Caco-2 (cell line): Measurements from ENCODE around the gene ABLIM2. TPM values are rescaled to one million over a fixed set of nuclear protein-coding genes. Genes with fewer than 3 reads are reported as not detected.

Source experiments
- BruUV-seq: library from RNA; stranded (reverse); fragments of 400-500 nt; replicated peaks from 2 replicates; lab custom pipeline; 2021; lab: Mats Ljungman, UMichigan
- CTCF ChIA-PET: fragments of 300-600 bp; sonication (Branson Sonifier 250); formaldehyde crosslinking; loops from one replicate; lab custom pipeline; 2022; ENCODE audit warnings: antibody characterized with exemption; lab: Charles Lee
- POLR2A ChIA-PET: fragments of 300-600 bp; sonication (Branson Sonifier 250); formaldehyde crosslinking; loops from one replicate; lab custom pipeline; 2022; ENCODE audit warnings: antibody characterized with exemption; lab: Charles Lee
- DNase-seq, 2 experiments: peaks; one replicate each; pipeline versions ENCODE4 v3.0.0 to v3.0.0-alpha.2; 2020 to 2022
- H3K27me3 ChIP-seq: replicated peaks from 2 replicates; pipeline ENCODE4 v1.6.0; 2011; ENCODE audit warnings: low read length; ENCODE audit not compliant: control insufficient read depth, insufficient read depth
- H3K36me3 ChIP-seq: 2 replicates; pipeline ENCODE4 v1.5.1; 2011; ENCODE audit warnings: low read length; ENCODE audit not compliant: control insufficient read depth, insufficient read depth
- H3K4me1 ChIP-seq: fragments of 250-450 bp; sonication (Bioruptor Pico); 2 replicates; pipeline ENCODE4 v1.5.1; 2020; ENCODE audit warnings: mild to moderate bottlenecking
- H3K4me3 ChIP-seq: 2 replicates; pipeline ENCODE4 v1.5.1; 2011; ENCODE audit warnings: low read depth, mild to moderate bottlenecking, control low read depth, low read length
- H3K9me3 ChIP-seq: fragments of 250-450 bp; sonication (Bioruptor Pico); 2 replicates; pipeline ENCODE4 v1.5.1; 2020; ENCODE audit warnings: mild to moderate bottlenecking, moderate library complexity
- H3K27ac Mint-ChIP-seq: one replicate; pipeline ENCODE4 v1.8.0; 2022; ENCODE audit warnings: mixed read lengths; ENCODE audit not compliant: unreplicated experiment
- H3K27me3 Mint-ChIP-seq: one replicate; pipeline ENCODE4 v1.8.0; 2022; ENCODE audit warnings: mixed read lengths; ENCODE audit not compliant: insufficient read depth, unreplicated experiment
- H3K36me3 Mint-ChIP-seq: one replicate; pipeline ENCODE4 v1.8.0; 2022; ENCODE audit warnings: mild to moderate bottlenecking, mixed read lengths; ENCODE audit not compliant: insufficient read depth, unreplicated experiment
- H3K4me1 Mint-ChIP-seq: one replicate; pipeline ENCODE4 v1.8.0; 2022; ENCODE audit warnings: low read depth, mixed read lengths; ENCODE audit not compliant: unreplicated experiment
- H3K4me3 Mint-ChIP-seq: one replicate; pipeline ENCODE4 v1.8.0; 2022; ENCODE audit warnings: mild to moderate bottlenecking, moderate library complexity, mixed read lengths; ENCODE audit not compliant: unreplicated experiment
- H3K9me3 Mint-ChIP-seq: one replicate; pipeline ENCODE4 v1.8.0; 2022; ENCODE audit warnings: mixed read lengths; ENCODE audit not compliant: unreplicated experiment
- CTCF ChIP-seq, 2 experiments: fragments of 200-600 bp in 1 of 2; IDR thresholded peaks; 1 replicate in 1 of 2; 2 replicates in 1 of 2; pipeline versions ENCODE4 v1.5.1 to v1.8.0; 2011 to 2022; ENCODE audit warnings: antibody characterized with exemption in 1 of 2, control low read depth in 1 of 2, inconsistent platforms in 1 of 2, low read depth in 1 of 2, low read length in 1 of 2, mild to moderate bottlenecking in 1 of 2, moderate library complexity in 1 of 2; ENCODE audit not compliant: insufficient read depth in 1 of 2, severe bottlenecking in 1 of 2, unreplicated experiment in 1 of 2
- intact Hi-C: fragments of 100-400 bp; cut with micrococcal nuclease; formaldehyde crosslinking; loops from one replicate; pipeline ENCODE4 v1.10.0; 2022; ENCODE audit not compliant: unreplicated experiment
- total RNA-seq: library from RNA; stranded (reverse); gene quantifications from 2 replicates; pipeline ENCODE4 v1.2.3, GENCODE V29; 2022

ABLIM2 gene
- total RNA-seq, 1 experiment from 2014 or later: 0.23 TPM

GRCh38 chr4:8113611-8114377 is 44.8 kb downstream of the ABLIM2 start:
- H3K9me3 Mint-ChIP-seq: peaks cover 8% of the 10 kb centered on the region
- Histone ChIP-seq H3K36me3 (no peaks in the 10 kb centered on the region), H3K4me1 (peaks cover 7% of the 10 kb centered on the region), H3K27me3 (no peaks in the 10 kb centered on the region), H3K4me3 (no peak overlapping the region), H3K9me3 (no peaks in the 10 kb centered on the region)
- intact Hi-C loops: no loop called here
- no peak overlapping the region for H3K4me3 Mint-ChIP-seq
- peaks cover 5% of the 10 kb centered on the region for H3K27me3 Mint-ChIP-seq
- ChIA-PET CTCF (no interaction called here), POLR2A (no interaction called here)
- no peak for DNase-seq
- peaks cover 7% of the 10 kb centered on the region for H3K4me1 Mint-ChIP-seq
- no peaks in the 10 kb centered on the region for H3K36me3 Mint-ChIP-seq
- no peak overlapping the region for H3K27ac Mint-ChIP-seq
- no peak for TF ChIP-seq CTCF (IDR thresholded peaks at IDR 0.05; ENCODE audit: insufficient read depth in 1 of 2, low read depth in 1 of 2, low read length in 1 of 2, severe bottlenecking in 1 of 2, unreplicated experiment in 1 of 2)
- no TSS peak for BruUV-seq

- no peaks in the 10 kb centered on the region for H3K36me3 Mint-ChIP-seq
- Histone ChIP-seq H3K36me3 (no peaks in the 10 kb centered on the region), H3K9me3 (no peaks in the 10 kb centered on the region), H3K4me3 (no peak overlapping the region), H3K4me1 (peaks cover 7% of the 10 kb centered on the region), H3K27me3 (no peaks in the 10 kb centered on the region)
- BruUV-seq: no TSS peak
- no peak for TF ChIP-seq CTCF (IDR thresholded peaks at IDR 0.05; ENCODE audit: insufficient read depth in 1 of 2, low read depth in 1 of 2, low read length in 1 of 2, severe bottlenecking in 1 of 2, unreplicated experiment in 1 of 2)
- peaks cover 5% of the 10 kb centered on the region for H3K27me3 Mint-ChIP-seq
- peaks cover 7% of the 10 kb centered on the region for H3K9me3 Mint-ChIP-seq
- no peak for DNase-seq
- CTCF ChIA-PET: interaction anchor here (0.6 kb wide), 1 partner anchor 22 kb away, joined by 3 read pairs; no protein-coding TSS in a partner anchor
- intact Hi-C loops: no loop called here
- peaks cover 7% of the 10 kb centered on the region for H3K4me1 Mint-ChIP-seq
- no peak overlapping the region for H3K27ac Mint-ChIP-seq
- POLR2A ChIA-PET: no interaction called here
- no peak overlapping the region for H3K4me3 Mint-ChIP-seq
Measured at GRCh38 chr4:8112672-8113071, 45.9 kb downstream of the ABLIM2 start.

- no peaks in the 10 kb centered on the region for H3K36me3 Mint-ChIP-seq
- H3K9me3 Mint-ChIP-seq: peaks cover under 1% of the 10 kb centered on the region
- peaks cover 7% of the 10 kb centered on the region for H3K4me1 ChIP-seq
- H3K27me3 Mint-ChIP-seq: peaks cover 5% of the 10 kb centered on the region
- no peak overlapping the region for H3K4me3 ChIP-seq
- no TSS peak for BruUV-seq
- no peaks in the 10 kb centered on the region for H3K27me3 ChIP-seq
- no peak for DNase-seq
- no peaks in the 10 kb centered on the region for H3K36me3 ChIP-seq
- H3K4me1 Mint-ChIP-seq: peaks cover 7% of the 10 kb centered on the region
- POLR2A ChIA-PET: no interaction called here
- intact Hi-C loops: no loop called here
- H3K4me3 Mint-ChIP-seq: no peak overlapping the region
- CTCF ChIA-PET: interaction anchor here (0.6 kb wide), 1 partner anchor 23 kb away, joined by 3 read pairs; no protein-coding TSS in a partner anchor
- TF ChIP-seq CTCF (IDR thresholded peaks at IDR 0.05; ENCODE audit: insufficient read depth in 1 of 2, low read depth in 1 of 2, low read length in 1 of 2, severe bottlenecking in 1 of 2, unreplicated experiment in 1 of 2): no peak
- H3K9me3 ChIP-seq: no peaks in the 10 kb centered on the region
- H3K27ac Mint-ChIP-seq: no peak overlapping the region
Measured at GRCh38 chr4:8112036-8112576, 46.5 kb downstream of the ABLIM2 start.
